RPMI7951 (cell line): ENCODE measurements around the gene OR6B2. TPM values are rescaled to one million over a fixed set of nuclear protein-coding genes. Genes with fewer than 3 reads are reported as not detected.
"Not testable (repeated sequence)": the region's sequence is repeated elsewhere in the genome, so short reads cannot be mapped to it uniquely, and the experiment has no call there.

Experiments used
- DNase-seq: peaks from one replicate; pipeline ENCODE4 v3.0.0-alpha.2; 2012; ENCODE audit warnings: low read depth
- total RNA-seq: library from RNA; depleted of rRNA; stranded (reverse); fragments of >200 nt; shearing (Covaris generic); gene quantifications from 2 replicates; pipeline ENCODE4 v1.2.3, GENCODE V29; 2014; rRNA removed

The OR6B2 gene
- not detected in 2 replicates for total RNA-seq

DNA sequence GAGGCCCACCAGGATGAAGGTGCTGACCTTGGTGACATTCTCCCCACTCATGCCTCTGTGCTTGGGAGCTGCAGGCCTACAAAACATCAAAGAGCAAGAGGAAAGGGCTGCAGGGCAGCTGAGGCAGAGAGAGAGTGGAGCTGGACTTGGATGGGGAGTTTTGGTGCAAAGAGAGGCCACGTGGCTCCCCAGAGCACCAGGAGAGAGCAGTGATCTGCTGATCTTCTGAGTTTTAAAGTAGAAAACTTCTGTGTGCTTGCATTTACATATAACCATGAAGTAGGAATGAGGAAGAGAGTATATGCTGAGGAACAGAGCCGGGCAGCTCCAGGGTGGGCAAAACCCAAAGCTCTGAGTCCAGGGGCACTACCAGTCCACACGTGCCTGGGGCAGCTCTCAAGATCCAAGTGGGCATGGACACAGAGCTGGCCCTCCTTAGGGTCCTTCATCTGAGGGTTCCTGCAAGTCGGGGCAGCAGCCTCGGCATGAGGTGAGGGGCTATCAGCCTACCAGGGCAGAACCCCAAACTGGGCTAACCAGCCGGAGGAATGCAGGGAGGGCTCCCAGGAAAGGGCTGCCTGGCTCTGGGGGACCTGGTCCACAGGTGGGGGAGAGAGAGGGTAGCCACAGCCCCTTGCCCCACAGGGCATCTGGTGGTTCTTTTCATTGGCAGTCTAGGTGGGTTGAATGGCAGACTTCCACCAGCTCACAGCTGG lies at the start of gene OR6B2:
Gene OR6B2, minus strand, starts transcription at position 51 of the 716 bp plus-strand sequence. Its CDS starts 0 bp downstream, at position 51.
- no peak for DNase-seq

DNA sequence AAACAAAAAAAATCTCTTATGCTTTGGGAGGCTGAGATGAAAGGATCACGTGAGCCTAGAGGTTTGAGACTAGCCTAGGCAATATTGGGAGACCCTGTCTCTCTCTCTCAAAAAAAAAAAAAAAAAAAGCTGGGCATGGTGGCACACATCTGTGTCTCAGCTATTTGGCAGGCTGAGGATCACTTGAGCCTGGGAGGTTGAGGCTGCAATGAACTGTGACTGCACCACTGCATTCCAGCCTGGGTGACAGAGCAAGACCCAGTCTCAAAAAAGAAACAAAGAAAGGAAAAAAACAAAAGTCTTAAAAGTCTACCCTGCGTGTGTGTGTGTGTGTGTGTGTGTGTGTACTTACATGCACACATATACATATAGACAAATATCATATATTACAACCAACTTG lies 48.4 kb upstream of the OR6B2 start:
- no peak for DNase-seq

GRCh38 chr2:240077442-240077841 lies 47.2 kb upstream of the OR6B2 start:
- no peak for DNase-seq

DNA sequence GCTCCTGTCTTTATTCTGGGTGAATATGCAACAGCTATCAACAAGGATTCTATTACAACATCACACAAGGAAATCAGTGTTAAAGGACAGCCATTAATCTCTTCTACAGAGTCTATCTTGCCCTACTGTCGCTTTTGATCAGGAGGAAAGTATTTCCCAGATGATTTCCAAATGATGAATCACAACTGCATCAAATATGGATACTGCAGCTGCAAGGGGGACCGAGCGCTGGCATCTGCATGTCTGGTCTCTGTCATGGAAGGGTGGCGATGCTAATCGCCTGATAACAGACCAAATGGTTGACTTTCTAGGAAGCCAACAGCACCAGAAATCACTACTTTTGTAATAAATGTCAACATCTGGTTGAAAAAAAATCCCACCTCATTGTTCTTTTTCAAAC lies 44.3 kb upstream of the OR6B2 start:
- DNase-seq = no peak

GRCh38 chr2:240070907-240071306 lies 40.7 kb upstream of the OR6B2 start:
- no peak for DNase-seq

- peak; percentile 9 for DNase-seq
Measured at GRCh38 chr2:240069829-240070228, 39.6 kb upstream of the OR6B2 start.

DNA sequence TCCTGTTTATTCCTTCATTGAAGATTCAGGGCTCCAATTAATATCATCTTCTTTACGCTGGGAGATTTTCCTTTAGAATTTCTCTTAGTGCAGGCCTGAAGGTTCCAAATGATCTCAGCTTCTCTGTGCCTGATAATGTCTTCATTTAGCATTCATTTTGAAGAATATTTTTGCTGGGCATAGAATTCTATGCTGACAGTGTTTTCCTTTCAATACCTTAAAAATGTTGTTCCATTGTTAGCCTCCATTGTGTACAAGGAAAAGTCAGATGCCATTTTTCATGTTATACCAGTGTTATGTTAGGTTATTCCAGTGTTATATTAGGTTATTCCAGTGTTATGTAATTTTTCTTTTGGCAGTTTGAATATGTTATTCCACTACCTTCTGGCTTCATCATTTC lies 38.0 kb upstream of the OR6B2 start:
- no peak for DNase-seq

DNA sequence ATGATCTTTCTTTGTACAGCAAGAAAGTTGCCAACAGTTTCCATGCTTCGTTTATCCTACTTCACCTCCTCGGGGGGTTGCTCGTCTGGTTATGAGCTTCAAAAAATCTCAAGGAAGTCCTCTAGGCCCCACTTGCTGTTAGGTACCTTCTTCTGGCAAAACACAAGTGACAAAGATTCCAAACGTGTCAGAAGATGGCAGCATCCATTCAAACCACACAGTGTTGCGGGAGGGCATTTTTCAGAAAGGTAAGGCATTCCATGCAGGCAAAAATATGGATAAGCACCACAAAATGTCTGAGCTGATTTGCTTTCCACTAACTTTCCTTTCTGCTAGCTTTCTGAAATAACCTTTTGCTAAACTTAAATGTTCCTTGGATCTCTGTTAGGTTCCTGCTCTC lies 36.3 kb upstream of the OR6B2 start:
- DNase-seq = no peak

GRCh38 chr2:240064898-240065297 lies 34.7 kb upstream of the OR6B2 start:
- DNase-seq = no peak

DNA sequence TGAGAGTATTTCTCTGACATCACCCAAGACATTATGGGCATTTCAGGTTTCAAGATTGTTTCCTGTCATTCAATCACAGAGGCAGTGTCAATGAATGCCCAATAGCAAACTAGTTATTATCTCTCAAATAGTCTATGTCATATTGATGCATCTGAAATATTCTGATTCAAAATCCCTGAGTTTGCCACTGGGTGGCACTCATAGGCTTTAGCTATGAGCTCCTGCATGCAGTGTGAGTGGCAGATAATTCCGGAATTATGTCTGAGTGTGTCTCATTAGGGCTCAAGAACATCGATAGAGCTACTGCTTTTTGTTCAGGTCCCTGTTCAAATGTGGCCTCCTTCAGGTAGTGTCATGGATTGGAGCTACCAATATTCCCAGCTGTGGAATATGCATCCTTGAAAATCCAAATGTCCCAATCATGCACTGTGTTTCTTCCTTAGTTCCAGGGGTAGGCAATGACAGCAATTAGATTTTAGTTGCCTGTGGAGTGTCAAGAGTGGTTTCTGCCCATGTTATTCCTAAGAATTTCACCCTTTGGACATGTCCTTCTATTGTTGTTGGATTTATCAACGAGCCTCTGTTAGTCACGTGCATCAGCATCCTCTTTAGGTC lies 30.9 kb upstream of the OR6B2 start:
- DNase-seq = peak; percentile 53

DNA sequence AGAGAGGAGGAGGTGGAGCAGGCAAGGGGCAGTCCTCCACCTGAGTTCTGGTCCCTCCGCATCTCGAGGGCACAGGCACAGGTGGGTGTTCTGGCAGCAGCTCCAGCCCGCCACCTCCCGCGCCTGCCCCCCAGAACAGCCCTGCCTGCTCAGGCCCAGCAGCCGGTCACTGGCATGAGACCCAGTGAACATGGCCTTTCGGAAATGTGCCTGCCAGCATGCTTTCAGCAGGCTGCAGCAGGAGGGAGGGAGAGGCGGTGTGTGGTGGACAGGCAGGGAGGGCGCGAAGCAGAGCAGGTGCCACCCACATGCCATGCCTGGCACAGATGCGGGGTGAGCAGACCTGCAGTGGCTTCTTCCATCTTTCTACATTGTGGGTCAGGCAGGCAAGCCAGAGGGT lies 26.4 kb upstream of the OR6B2 start:
- no peak for DNase-seq

- DNase-seq = no peak
Measured at GRCh38 chr2:240055177-240055917, 25.1 kb upstream of the OR6B2 start.

DNA sequence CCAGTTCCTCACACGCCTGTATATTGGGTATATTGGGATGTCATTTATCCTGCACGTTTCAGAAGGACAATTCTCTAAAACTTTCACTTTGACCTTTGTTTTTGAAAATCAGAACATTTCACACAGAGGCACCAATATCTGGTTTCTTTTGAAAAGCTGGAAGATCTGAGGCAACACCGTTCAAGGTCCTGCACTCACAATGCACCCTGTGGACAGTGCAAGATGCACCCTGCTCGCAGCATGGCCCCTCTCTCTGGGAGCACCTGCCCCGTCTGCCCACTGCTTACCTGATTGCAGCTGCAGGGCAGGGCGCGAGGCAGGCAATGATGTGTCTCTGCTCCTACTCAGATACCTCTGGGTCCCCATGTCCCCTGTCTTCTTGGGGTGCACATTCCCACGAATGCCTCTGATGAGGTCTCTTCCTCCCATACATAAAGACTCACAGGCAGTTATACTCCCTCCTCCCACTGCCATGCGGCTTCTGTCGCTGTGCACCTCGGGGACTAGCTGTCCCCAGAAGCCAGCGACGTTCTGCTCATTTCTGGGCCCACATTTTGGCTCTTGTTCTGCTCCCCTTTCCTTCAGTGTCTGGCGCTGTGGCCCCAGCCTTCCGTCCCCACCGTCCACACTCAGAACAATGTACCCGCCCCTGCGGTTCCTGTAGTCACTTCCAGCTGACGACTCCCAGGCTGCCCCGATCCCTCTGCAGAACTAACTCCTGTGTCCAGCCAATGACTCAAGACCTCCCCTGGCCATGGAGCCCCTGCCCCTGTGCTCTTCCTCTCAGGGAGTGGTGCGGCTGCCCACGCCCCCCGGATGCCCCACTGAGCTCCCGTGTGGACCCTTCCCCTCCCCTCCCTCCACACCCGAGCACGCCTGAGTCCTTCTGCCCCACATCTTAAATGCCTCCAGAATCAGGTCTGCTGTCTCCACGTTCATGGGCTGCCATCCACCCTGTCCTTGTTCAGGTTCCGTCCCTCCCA lies 23.2 kb upstream of the OR6B2 start, which contains the start of gene OR6B3:
Gene OR6B3, minus strand, starts transcription at position 349 of the 983 bp plus-strand sequence.
- no peak for DNase-seq

DNA sequence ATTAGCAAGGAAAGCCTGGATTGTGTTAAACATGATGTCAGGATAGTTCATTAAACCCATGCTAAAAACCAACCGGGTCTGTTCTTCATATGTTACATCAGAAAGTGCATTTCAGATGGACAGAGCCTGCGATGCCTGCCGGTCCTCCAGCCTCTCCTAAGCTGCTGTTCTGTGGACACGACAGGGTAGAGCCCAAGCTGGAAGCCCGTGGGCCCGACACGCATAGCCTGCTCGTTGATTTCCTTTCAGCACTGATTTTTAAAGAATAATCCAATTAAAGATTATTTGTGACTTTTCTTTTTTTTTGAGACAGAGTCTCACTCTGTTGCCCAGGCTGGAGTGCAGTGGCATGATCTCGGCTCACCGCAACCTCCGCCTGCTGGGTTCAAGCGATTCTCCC lies 22.3 kb upstream of the OR6B2 start:
- no peak for DNase-seq

DNA sequence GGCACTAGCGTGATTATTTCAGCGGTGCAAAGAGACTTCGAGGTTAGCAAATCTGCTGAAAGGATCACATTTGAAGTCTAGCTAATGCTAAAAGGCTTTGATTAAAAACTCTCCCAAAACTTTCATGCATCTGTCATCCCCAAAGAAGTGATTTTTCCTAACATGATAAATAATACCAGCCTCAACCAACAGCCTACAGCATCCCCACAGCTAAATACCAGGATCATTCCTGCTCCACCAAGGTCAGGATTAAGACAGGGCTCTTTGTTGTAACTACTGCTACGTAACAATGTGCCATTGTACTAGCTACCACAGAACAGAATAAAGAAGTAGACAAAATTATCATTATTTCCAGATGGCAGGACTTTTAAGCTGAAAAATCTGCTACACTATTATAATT lies 21.5 kb upstream of the OR6B2 start:
- DNase-seq = peak; percentile 21

DNA sequence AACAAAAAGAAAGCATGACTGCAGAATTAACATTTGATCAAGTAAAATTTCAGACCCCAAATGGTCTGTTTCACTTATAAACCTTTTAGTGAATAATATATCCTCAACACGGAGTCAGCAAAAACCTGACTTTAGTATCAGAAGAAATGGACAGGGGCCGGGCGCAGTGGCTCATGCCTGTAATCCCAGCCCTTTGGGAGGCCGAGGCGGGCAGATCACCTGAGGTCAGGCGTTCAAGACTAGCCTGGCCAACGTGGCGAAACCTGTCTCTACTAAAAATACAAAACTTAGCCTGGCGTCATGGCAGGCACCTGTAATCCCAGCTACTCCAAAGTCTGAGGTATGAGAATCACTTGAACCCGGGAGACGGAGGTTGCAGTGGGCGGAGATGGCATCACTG lies 20.0 kb upstream of the OR6B2 start:
- DNase-seq = no peak

GRCh38 chr2:240048237-240048636 lies 18.0 kb upstream of the OR6B2 start:
- DNase-seq = no peak

GRCh38 chr2:240045098-240045497 lies 14.9 kb upstream of the OR6B2 start:
- DNase-seq = no peak

DNA sequence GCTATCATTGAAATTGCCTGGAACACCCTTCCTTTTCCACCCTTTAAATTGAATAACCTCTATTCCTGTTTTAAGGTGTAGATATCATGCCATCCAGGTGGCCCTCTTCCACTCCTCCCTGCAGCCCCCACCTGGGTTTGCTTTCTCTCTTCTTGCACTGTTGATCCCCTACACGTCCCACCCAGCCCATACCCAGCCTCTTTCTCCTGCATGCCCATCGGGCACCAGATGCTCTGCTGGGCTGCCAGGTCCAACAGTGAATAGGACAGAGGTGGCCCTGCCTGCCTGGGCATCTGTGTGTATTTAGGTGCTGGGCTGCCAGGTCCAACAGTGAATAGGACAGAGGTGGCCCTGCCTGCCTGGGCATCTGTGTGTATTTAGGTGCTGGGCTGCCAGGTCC lies 13.9 kb upstream of the OR6B2 start:
- DNase-seq = not testable (repeated sequence)

- no peak for DNase-seq
Measured at GRCh38 chr2:240043279-240043989, 13.2 kb upstream of the OR6B2 start.

DNA sequence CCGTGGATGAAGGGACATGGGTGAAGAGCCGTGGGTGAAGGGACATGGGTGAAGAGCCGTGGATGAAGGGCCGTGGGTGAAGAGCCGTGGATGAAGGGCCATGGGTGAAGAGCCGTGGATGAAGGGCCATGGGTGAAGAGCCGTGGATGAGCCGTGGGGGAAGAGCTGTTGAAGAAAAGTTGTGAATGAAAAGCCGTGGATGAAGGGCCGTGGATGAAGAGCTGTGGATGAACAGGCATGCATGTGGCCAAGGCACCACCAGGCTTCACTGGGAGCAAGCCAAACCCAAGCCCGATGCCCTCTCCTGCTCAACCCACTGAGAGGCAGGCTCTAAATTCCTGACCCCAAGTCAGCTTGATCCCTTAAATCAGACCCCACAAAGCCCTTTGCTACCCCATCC lies 12.5 kb upstream of the OR6B2 start:
- no peak for DNase-seq
